ENCODE measurements around the gene MAP3K12. TPM values are rescaled to one million over a fixed set of nuclear protein-coding genes. Genes with fewer than 3 reads are reported as not detected.
A peak's percentile ranks its signal among the peaks of the same experiment; 100 is the strongest.

Gene MAP3K12
- polyA plus RNA-seq, 3 donors, result 1.7 to 31.4 (median 2.0) TPM

DNA sequence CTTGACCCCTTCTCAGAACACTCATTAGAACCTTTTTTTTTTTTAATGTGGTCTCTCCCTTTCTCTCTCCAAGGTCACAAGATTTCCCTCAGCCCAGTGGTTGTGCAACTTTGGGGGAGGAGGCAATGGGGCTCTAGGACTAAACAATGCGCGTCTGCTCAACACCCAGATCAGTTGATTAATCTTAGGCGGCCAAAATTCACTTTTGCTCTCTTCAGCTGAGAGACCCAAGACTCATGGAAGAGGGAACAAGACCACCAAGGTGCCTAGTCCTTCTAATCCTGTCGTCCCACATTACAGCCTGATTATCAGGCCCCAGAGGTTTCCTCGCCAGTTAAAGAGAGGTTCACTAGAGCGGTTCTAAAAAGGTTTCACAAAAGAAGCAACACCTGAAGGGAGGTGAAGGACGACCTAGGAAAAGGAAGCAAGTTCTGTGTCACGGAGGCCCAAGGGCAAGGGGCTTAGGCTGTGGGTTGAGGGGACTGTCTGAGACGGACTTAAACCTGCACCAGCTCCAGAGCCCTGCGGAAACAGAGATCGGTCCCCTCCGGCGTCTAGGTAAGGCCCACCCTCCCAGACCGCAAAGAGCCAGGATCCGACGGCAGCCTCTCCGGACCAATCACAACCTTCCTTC, 1.0 kb upstream of the MAP3K12 start:
- 0% methylated on average over 14 of the region's 17 CpGs for WGBS (ENCODE audit: insufficient coverage)
- Histone ChIP-seq H3K9ac (ENCODE audit: insufficient read depth, low read length, poor library complexity, severe bottlenecking) (peak overlapping the region; percentile 88), H3K27me3 (ENCODE audit: control insufficient read depth in 2 of 2, insufficient read depth in 2 of 2, low read length in 2 of 2) (no peaks in the 10 kb centered on the region), H3K27ac (ENCODE audit: low read depth in 1 of 2, low read length in 2 of 2) (peak overlapping the region; percentile 99), H3K4me1 (ENCODE audit: control insufficient read depth in 1 of 2, insufficient read depth in 2 of 2, low read length in 2 of 2) (peaks cover 45 to 49% of the 10 kb centered on the region in 2 donors), H2AFZ (ENCODE audit: insufficient read depth, low read depth, low read length, poor library complexity, severe bottlenecking) (peak overlapping the region; percentile 84), H3K9me3 (replicated peaks in 1 of 2; ENCODE audit: control insufficient read depth in 1 of 2, insufficient read depth in 1 of 2, low read length in 2 of 2) (no peaks in the 10 kb centered on the region), H3K36me3 (replicated peaks in 1 of 2; ENCODE audit: control insufficient read depth in 1 of 2, insufficient read depth in 2 of 2, low read length in 2 of 2) (peaks cover 12 to 19% of the 10 kb centered on the region in 2 donors), H4K20me1 (ENCODE audit: insufficient read depth, low read length) (no peaks in the 10 kb centered on the region), H3K79me2 (ENCODE audit: insufficient read depth, low read length) (peaks cover 24% of the 10 kb centered on the region), H3K4me3 (replicated peaks in 1 of 3; ENCODE audit: low read depth in 2 of 3, low read length in 3 of 3) (peak overlapping the region; percentile 74 to 83 (median 81)), H3K4me2 (replicated peaks; ENCODE audit: extremely low read depth, low read length, poor library complexity, severe bottlenecking) (peak overlapping the region; percentile 97)
- Mint-ChIP-seq H3K4me3 (peak overlapping the region; percentile 88 to 100), H3K9me3 (no peaks in the 10 kb centered on the region), H3K27me3 (ENCODE audit: low read depth in 3 of 3) (peaks cover 0 to 6% (median 0%) of the 10 kb centered on the region in 3 donors), H3K36me3 (peaks cover 11 to 21% of the 10 kb centered on the region in 2 donors), H3K4me1 (peaks cover 51% of the 10 kb centered on the region), H3K27ac (peak overlapping the region; percentile 97 to 99 (median 99))
- TF ChIP-seq, protein P1, sequence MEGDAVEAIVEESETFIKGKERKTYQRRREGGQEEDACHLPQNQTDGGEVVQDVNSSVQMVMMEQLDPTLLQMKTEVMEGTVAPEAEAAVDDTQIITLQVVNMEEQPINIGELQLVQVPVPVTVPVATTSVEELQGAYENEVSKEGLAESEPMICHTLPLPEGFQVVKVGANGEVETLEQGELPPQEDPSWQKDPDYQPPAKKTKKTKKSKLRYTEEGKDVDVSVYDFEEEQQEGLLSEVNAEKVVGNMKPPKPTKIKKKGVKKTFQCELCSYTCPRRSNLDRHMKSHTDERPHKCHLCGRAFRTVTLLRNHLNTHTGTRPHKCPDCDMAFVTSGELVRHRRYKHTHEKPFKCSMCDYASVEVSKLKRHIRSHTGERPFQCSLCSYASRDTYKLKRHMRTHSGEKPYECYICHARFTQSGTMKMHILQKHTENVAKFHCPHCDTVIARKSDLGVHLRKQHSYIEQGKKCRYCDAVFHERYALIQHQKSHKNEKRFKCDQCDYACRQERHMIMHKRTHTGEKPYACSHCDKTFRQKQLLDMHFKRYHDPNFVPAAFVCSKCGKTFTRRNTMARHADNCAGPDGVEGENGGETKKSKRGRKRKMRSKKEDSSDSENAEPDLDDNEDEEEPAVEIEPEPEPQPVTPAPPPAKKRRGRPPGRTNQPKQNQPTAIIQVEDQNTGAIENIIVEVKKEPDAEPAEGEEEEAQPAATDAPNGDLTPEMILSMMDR (IDR thresholded peaks at IDR 0.05), result no peak
- DNase-seq, result peak; percentile 77 to 85 (median 84)
- intact Hi-C loops (cut with micrococcal nuclease), result loop anchor here (1.0 to 10.0 kb wide), 4 partner anchors 48 to 285 kb away; partner anchors contain the start of genes AAAS (in 1 of the 2) and PCBP2 (in 1 of the 2)

DNA sequence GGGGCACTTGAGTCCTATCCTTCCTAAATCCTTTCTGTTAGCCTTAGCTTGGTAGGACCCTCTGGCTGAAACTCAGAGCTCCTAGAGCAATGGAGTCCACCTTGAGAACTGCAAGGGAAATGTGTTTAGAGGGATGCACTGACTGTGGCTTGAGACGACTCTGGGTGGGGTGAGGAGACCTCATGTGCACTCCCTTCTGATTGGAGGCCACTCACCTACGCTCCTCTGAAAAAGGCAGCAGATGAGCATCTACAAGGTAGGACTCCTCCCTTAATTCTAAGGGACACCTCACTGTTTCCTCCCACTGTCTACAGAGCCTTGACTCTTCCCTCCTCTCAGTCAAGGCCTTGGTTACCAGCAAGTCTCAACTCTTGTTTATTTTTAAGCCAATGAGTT, 1.0 kb downstream of the MAP3K12 start:
- H3K9me3 Mint-ChIP-seq, result no peaks in the 10 kb centered on the region
- peaks cover 56% of the 10 kb centered on the region for H3K4me1 Mint-ChIP-seq
- no peaks in the 10 kb centered on the region for H3K36me3 ChIP-seq (replicated peaks in 1 of 2; ENCODE audit: control insufficient read depth in 1 of 2, insufficient read depth in 2 of 2, low read length in 2 of 2)
- WGBS (ENCODE audit: insufficient coverage), result no CpG with 5 or more reads among the region's 2 CpGs
- H3K27me3 Mint-ChIP-seq (ENCODE audit: low read depth in 3 of 3), result peaks cover 0 to 4% (median 0%) of the 10 kb centered on the region in 3 donors
- H3K4me2 ChIP-seq (replicated peaks; ENCODE audit: extremely low read depth, low read length, poor library complexity, severe bottlenecking), result peak overlapping the region; percentile 97
- no peak overlapping the region for H3K9ac ChIP-seq (ENCODE audit: insufficient read depth, low read length, poor library complexity, severe bottlenecking)
- no peak for DNase-seq
- peak overlapping the region in 1 of 3 experiments; percentile 81 for H3K4me3 ChIP-seq (replicated peaks in 1 of 3; ENCODE audit: low read depth in 2 of 3, low read length in 3 of 3)
- H3K27me3 ChIP-seq (ENCODE audit: control insufficient read depth in 2 of 2, insufficient read depth in 2 of 2, low read length in 2 of 2), result no peaks in the 10 kb centered on the region
- H3K79me2 ChIP-seq (ENCODE audit: insufficient read depth, low read length), result peaks cover 24% of the 10 kb centered on the region
- no peaks in the 10 kb centered on the region for H3K9me3 ChIP-seq (replicated peaks in 1 of 2; ENCODE audit: control insufficient read depth in 1 of 2, insufficient read depth in 1 of 2, low read length in 2 of 2)
- TF ChIP-seq, protein P1 (IDR thresholded peaks at IDR 0.05), result no peak
- H3K4me3 Mint-ChIP-seq, result peak overlapping the region in 1 of 2 donors; percentile 56
- no peak overlapping the region for H3K27ac ChIP-seq (ENCODE audit: low read depth in 1 of 2, low read length in 2 of 2)
- peak overlapping the region in 3 of 7 donors; percentile 24 to 49 (median 26) for H3K27ac Mint-ChIP-seq
- H3K4me1 ChIP-seq (ENCODE audit: control insufficient read depth in 1 of 2, insufficient read depth in 2 of 2, low read length in 2 of 2), result peaks cover 54 to 57% of the 10 kb centered on the region in 2 donors
- no peak overlapping the region for H2AFZ ChIP-seq (ENCODE audit: insufficient read depth, low read depth, low read length, poor library complexity, severe bottlenecking)
- intact Hi-C loops (cut with micrococcal nuclease), result no loop called here
- peaks cover 0 to under 1% of the 10 kb centered on the region in 2 donors for H3K36me3 Mint-ChIP-seq
- no peaks in the 10 kb centered on the region for H4K20me1 ChIP-seq (ENCODE audit: insufficient read depth, low read length)
